Sigmoid colon (tissue), 7 donors: ENCODE measurements around the gene BLOC1S3. TPM values are rescaled to one million over a fixed set of nuclear protein-coding genes. Genes with fewer than 3 reads are reported as not detected.

ENCODE experiments used
- DNase-seq: peaks from one replicate; pipeline ENCODE4 v3.0.0-alpha.2; 2019
- H3K27ac ChIP-seq, 4 donors: fragments of 200-600 bp; sonication (generic); one replicate each; pipeline ENCODE4 v1.5.1; 2016 to 2019; ENCODE audit warnings: mild to moderate bottlenecking in 1 of 4
- H3K27me3 ChIP-seq, 3 donors: fragments of 200-600 bp; sonication (generic); one replicate each; pipeline ENCODE4 v1.5.1; 2019; ENCODE audit warnings: mild to moderate bottlenecking in 1 of 3
- H3K36me3 ChIP-seq, 4 donors: fragments of 200-600 bp; sonication (generic); one replicate each; pipeline ENCODE4 v1.5.1; 2016 to 2019
- H3K4me1 ChIP-seq, 4 donors: fragments of 200-600 bp; sonication (generic); one replicate each; pipeline ENCODE4 v1.5.1; 2017 to 2019
- H3K4me3 ChIP-seq, 4 donors: fragments of 200-600 bp; sonication (generic); one replicate each; pipeline ENCODE4 v1.5.1; 2017 to 2019; ENCODE audit warnings: mild to moderate bottlenecking in 2 of 4, moderate library complexity in 1 of 4
- H3K9me3 ChIP-seq, 4 donors: fragments of 200-600 bp in 3 of 4; sonication (generic) in 3 of 4; one replicate each; pipeline versions ENCODE4 v1.5.1 to v1.6.1; 2013 to 2019
- CTCF ChIP-seq, 4 experiments: fragments of 450-650 bp in 3 of 4; fragments of 200-600 bp in 1 of 4; IDR thresholded peaks; one replicate each; pipeline ENCODE4 v1.5.1; 2016 to 2019; ENCODE audit warnings: antibody characterized with exemption in 4 of 4, mild to moderate bottlenecking in 3 of 4, moderate library complexity in 2 of 4
- EP300 ChIP-seq, 4 donors: sonication (generic); formaldehyde crosslinking; IDR thresholded peaks; one replicate each; pipeline ENCODE4 v1.6.1; 2017; ENCODE audit warnings: antibody characterized with exemption in 4 of 4
- POLR2A ChIP-seq, 2 donors: fragments of 450-650 bp; IDR thresholded peaks; one replicate each; pipeline ENCODE4 v1.6.1; 2016; ENCODE audit warnings: antibody characterized with exemption in 2 of 2, mild to moderate bottlenecking in 2 of 2, moderate library complexity in 2 of 2
- POLR2AphosphoS5 ChIP-seq, 4 donors: sonication (generic); formaldehyde crosslinking; IDR thresholded peaks; one replicate each; pipeline ENCODE4 v1.6.1; 2017; ENCODE audit warnings: antibody characterized with exemption in 4 of 4
- WGBS, 2 donors: extraction: QIAGEN DNeasy Blood & Tissue Kit; methylation state at CpG; one replicate each; pipeline ENCODE4 v1.1.7; 2013; 5-methylcytosine and 5-hydroxymethylcytosine counted together
- intact Hi-C: fragments of 100-400 bp; cut with DNase I; formaldehyde crosslinking; loops from one replicate; pipeline ENCODE4 v1.15.1; 2023
- polyA plus RNA-seq, 3 donors: library from polyadenylated mRNA; stranded (reverse); fragments of 200-250 nt; gene quantifications; one replicate each; pipeline ENCODE4 v1.2.3, GENCODE V29; 2013
- total RNA-seq, 4 donors: library from RNA; depleted of rRNA; stranded (reverse); fragments of >200 nt; gene quantifications; one replicate each; pipeline ENCODE4 v1.1.0, GENCODE V29; 2016
- donor health status: healthy with polysubstance abuse.
- donor health status: Bipolar disorder and iron deficiency.
- donor health status: healthy.

The BLOC1S3 gene
- total and polyA plus RNA-seq, 7 donors = 2.8 to 10.9 (median 6.8) TPM

GRCh38 chr19:45150180-45150579 lies 28.4 kb upstream of the BLOC1S3 start:
- Histone ChIP-seq H3K27me3 (peaks cover 29 to 51% (median 41%) of the 10 kb centered on the region in 3 donors), H3K36me3 (peaks cover 1 to 18% (median 12%) of the 10 kb centered on the region in 4 donors), H3K4me3 (no peak overlapping the region), H3K9me3 (no peaks in the 10 kb centered on the region), H3K4me1 (peaks cover 0 to 28% (median 24%) of the 10 kb centered on the region in 4 donors), H3K27ac (no peak overlapping the region)
- TF ChIP-seq CTCF (IDR thresholded peaks at IDR 0.05) (no peak), POLR2A (IDR thresholded peaks at IDR 0.05) (no peak), POLR2AphosphoS5 (IDR thresholded peaks at IDR 0.05) (no peak), EP300 (IDR thresholded peaks at IDR 0.05) (no peak)
- 94 to 95% methylated on average over 4 of the region's 4 CpGs for WGBS, 2 donors
- DNase-seq = no peak
- intact Hi-C loops = no loop called here

- H3K4me3 ChIP-seq = no peak overlapping the region
- H3K27me3 ChIP-seq = peaks cover 29 to 53% (median 41%) of the 10 kb centered on the region in 3 donors
- no peak overlapping the region for H3K27ac ChIP-seq
- no peaks in the 10 kb centered on the region for H3K9me3 ChIP-seq
- peaks cover 0 to 28% (median 24%) of the 10 kb centered on the region in 4 donors for H3K4me1 ChIP-seq
- intact Hi-C loops = no loop called here
- TF ChIP-seq CTCF (IDR thresholded peaks at IDR 0.05) (no peak), EP300 (IDR thresholded peaks at IDR 0.05) (no peak), POLR2A (IDR thresholded peaks at IDR 0.05) (no peak), POLR2AphosphoS5 (IDR thresholded peaks at IDR 0.05) (no peak)
- WGBS, 2 donors = 36 to 60% methylated on average over 4 of the region's 4 CpGs
- DNase-seq = no peak
- H3K36me3 ChIP-seq = peaks cover 0 to 12% (median 5%) of the 10 kb centered on the region in 4 donors
These were observed 27.8 kb upstream of the BLOC1S3 start for GRCh38 chr19:45150751-45151281.

GRCh38 chr19:45151320-45151719 lies 27.3 kb upstream of the BLOC1S3 start:
- Histone ChIP-seq H3K27me3 (peaks cover 29 to 58% (median 41%) of the 10 kb centered on the region in 3 donors), H3K27ac (no peak overlapping the region), H3K36me3 (peaks cover 0 to 7% (median 3%) of the 10 kb centered on the region in 4 donors), H3K4me3 (no peak overlapping the region), H3K4me1 (peaks cover 0 to 28% (median 24%) of the 10 kb centered on the region in 4 donors), H3K9me3 (no peaks in the 10 kb centered on the region)
- DNase-seq = no peak
- TF ChIP-seq EP300 (IDR thresholded peaks at IDR 0.05) = no peak
- TF ChIP-seq CTCF (IDR thresholded peaks at IDR 0.05) = no peak
- no peak for TF ChIP-seq POLR2A (IDR thresholded peaks at IDR 0.05)
- no peak for TF ChIP-seq POLR2AphosphoS5 (IDR thresholded peaks at IDR 0.05)
- 72 to 88% methylated on average over 7 of the region's 7 CpGs for WGBS, 2 donors
- intact Hi-C loops = no loop called here

- peaks cover 0 to under 1% (median 0%) of the 10 kb centered on the region in 4 donors for H3K36me3 ChIP-seq
- WGBS, 2 donors = 15 to 16% methylated on average over 64 of the region's 64 CpGs
- peak overlapping the region in 2 of 4 donors; percentile 23 to 26 for H3K4me3 ChIP-seq
- intact Hi-C loops = no loop called here
- no peaks in the 10 kb centered on the region for H3K9me3 ChIP-seq
- no peak for DNase-seq
- TF ChIP-seq CTCF (IDR thresholded peaks at IDR 0.05) (no peak), POLR2AphosphoS5 (IDR thresholded peaks at IDR 0.05) (no peak), EP300 (IDR thresholded peaks at IDR 0.05) (no peak), POLR2A (IDR thresholded peaks at IDR 0.05) (no peak)
- H3K27ac ChIP-seq = no peak overlapping the region
- H3K27me3 ChIP-seq = peaks cover 29 to 63% (median 41%) of the 10 kb centered on the region in 3 donors
- peaks cover 0 to 28% (median 24%) of the 10 kb centered on the region in 4 donors for H3K4me1 ChIP-seq
These were observed 26.6 kb upstream of the BLOC1S3 start for GRCh38 chr19:45151821-45152503.
